NCI-H446 treated with DMSO at 0.1 percent for 48 hours (cell line): Measurements from ENCODE around the gene EMX1.

Experiments used
- DNase-seq: peaks from one replicate; lab custom pipeline; 2025; lab: John Stamatoyannopoulos, UW

EMX1 gene

GRCh38 chr2:72925328-72925943 lies 8.1 kb downstream of the EMX1 start:
- no peak for DNase-seq

GRCh38 chr2:72926368-72926767 lies 9.0 kb downstream of the EMX1 start:
- DNase-seq, result no peak

- DNase-seq, result no peak
Observed at GRCh38 chr2:72926811-72927465, 9.6 kb downstream of the EMX1 start.

GRCh38 chr2:72927619-72928550 lies 10.6 kb downstream of the EMX1 start:
- no peak for DNase-seq

- no peak for DNase-seq
Observed at GRCh38 chr2:72929010-72929409, 11.7 kb downstream of the EMX1 start.

GRCh38 chr2:72931280-72931910 lies 14.1 kb downstream of the EMX1 start:
- no peak for DNase-seq

- DNase-seq, result no peak
Observed at GRCh38 chr2:72932045-72932740, 14.9 kb downstream of the EMX1 start.

- DNase-seq, result no peak
Observed at GRCh38 chr2:72932805-72933204, 15.5 kb downstream of the EMX1 start.

GRCh38 chr2:72933207-72933606 lies 15.9 kb downstream of the EMX1 start:
- DNase-seq, result no peak

GRCh38 chr2:72933646-72934151 lies 16.4 kb downstream of the EMX1 start:
- no peak for DNase-seq

- DNase-seq, result no peak
Observed at GRCh38 chr2:72934683-72935610, 17.6 kb downstream of the EMX1 start.

- DNase-seq, result no peak
Observed at GRCh38 chr2:72935611-72935957, 18.3 kb downstream of the EMX1 start.

- DNase-seq, result no peak
Observed at GRCh38 chr2:72936660-72937355, 19.5 kb downstream of the EMX1 start.

GRCh38 chr2:72937356-72937669 lies 20.0 kb downstream of the EMX1 start:
- no peak for DNase-seq

GRCh38 chr2:72938455-72938854 lies 21.1 kb downstream of the EMX1 start:
- DNase-seq, result no peak

- no peak for DNase-seq
Observed at GRCh38 chr2:72940361-72940760, 23.0 kb downstream of the EMX1 start.

GRCh38 chr2:72940786-72941185 lies 23.5 kb downstream of the EMX1 start:
- no peak for DNase-seq

GRCh38 chr2:72942293-72942692 lies 25.0 kb downstream of the EMX1 start:
- no peak for DNase-seq

GRCh38 chr2:72942881-72943418 lies 25.6 kb downstream of the EMX1 start:
- no peak for DNase-seq
